GM12874 (cell line): ENCODE measurements around the gene ZRSR2.

Source experiments
- TF ChIP-seq, protein P1 (sequence below): IDR thresholded peaks from 2 replicates; pipeline ENCODE4 v1.5.1; 2011; ENCODE audit warnings: low read depth, mild to moderate bottlenecking, control low read depth, low read length, moderate library complexity; ENCODE audit not compliant: insufficient read depth

Gene ZRSR2

GRCh38 chrX:15848576-15848975 is 58.3 kb downstream of the ZRSR2 start:
- TF ChIP-seq, protein P1, sequence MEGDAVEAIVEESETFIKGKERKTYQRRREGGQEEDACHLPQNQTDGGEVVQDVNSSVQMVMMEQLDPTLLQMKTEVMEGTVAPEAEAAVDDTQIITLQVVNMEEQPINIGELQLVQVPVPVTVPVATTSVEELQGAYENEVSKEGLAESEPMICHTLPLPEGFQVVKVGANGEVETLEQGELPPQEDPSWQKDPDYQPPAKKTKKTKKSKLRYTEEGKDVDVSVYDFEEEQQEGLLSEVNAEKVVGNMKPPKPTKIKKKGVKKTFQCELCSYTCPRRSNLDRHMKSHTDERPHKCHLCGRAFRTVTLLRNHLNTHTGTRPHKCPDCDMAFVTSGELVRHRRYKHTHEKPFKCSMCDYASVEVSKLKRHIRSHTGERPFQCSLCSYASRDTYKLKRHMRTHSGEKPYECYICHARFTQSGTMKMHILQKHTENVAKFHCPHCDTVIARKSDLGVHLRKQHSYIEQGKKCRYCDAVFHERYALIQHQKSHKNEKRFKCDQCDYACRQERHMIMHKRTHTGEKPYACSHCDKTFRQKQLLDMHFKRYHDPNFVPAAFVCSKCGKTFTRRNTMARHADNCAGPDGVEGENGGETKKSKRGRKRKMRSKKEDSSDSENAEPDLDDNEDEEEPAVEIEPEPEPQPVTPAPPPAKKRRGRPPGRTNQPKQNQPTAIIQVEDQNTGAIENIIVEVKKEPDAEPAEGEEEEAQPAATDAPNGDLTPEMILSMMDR = no peak

- TF ChIP-seq, protein P1 = no peak
These were observed 59.3 kb downstream of the ZRSR2 start for GRCh38 chrX:15849555-15849954.

- TF ChIP-seq, protein P1 = no peak
These were observed 63.3 kb downstream of the ZRSR2 start for GRCh38 chrX:15853586-15854079.

- TF ChIP-seq, protein P1 = peak; percentile 36
These were observed 63.9 kb downstream of the ZRSR2 start for GRCh38 chrX:15854080-15854655.

GRCh38 chrX:15854712-15855567 is 64.7 kb downstream of the ZRSR2 start, which contains the start of gene AP1S2:
TSS of gene AP1S2 (minus strand) at chrX:15854813. CDS start at chrX:15852524, 2,289 bp downstream.
- TF ChIP-seq, protein P1 = no peak

DNA sequence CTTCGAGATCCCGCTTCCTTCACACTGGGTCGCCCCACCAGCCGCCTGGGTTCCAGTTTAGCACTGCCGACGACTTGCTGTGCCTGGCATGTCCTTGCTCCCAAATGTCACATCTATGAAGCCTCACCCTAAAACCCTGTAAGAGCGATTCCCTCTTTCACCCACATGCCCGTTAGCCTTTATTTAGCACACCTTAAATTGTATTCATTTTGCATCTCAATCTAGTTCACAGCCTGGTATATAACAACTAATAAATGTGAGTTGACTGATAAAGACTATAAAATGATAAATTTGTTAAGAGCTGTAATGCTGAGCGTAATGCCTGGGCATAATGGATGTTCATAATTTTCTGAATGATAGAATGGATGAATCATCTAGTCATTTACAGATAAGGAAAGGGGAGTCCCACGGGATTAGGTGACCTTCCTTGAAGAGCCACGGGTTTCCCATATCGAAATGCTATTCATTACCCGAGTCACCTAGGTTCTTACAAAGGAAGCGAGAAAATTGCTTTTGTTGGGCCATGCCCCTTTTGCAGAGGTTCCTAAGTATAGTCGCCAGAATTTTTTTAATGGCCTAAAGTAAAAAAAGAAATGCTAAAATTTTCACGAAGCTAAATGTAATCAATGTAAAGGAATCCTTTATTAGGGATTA is 65.4 kb downstream of the ZRSR2 start:
- TF ChIP-seq, protein P1 = no peak

DNA sequence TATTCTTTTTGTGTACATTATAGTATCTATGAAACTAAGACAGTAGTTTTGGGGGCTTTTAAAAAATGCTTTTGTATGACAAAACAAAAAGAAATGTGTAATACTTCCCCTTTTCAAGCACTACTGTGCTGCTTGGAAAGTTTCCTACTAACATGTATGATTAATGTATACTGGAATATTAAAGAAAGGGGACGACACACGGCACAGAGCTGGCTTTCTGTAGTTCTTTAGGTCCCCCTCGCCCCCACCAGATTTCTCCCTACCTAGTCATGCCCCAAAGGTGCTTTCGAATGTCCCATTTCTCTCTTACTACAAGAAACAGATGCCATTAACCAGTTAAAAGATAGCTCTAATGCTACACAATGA is 65.9 kb downstream of the ZRSR2 start:
- TF ChIP-seq, protein P1 = no peak
